Measurements from ENCODE around the gene BCAN. TPM values are rescaled to one million over a fixed set of nuclear protein-coding genes. Genes with fewer than 3 reads are reported as not detected.

BCAN gene
- total RNA-seq, 2 experiments from 2014 or later, result not detected

DNA sequence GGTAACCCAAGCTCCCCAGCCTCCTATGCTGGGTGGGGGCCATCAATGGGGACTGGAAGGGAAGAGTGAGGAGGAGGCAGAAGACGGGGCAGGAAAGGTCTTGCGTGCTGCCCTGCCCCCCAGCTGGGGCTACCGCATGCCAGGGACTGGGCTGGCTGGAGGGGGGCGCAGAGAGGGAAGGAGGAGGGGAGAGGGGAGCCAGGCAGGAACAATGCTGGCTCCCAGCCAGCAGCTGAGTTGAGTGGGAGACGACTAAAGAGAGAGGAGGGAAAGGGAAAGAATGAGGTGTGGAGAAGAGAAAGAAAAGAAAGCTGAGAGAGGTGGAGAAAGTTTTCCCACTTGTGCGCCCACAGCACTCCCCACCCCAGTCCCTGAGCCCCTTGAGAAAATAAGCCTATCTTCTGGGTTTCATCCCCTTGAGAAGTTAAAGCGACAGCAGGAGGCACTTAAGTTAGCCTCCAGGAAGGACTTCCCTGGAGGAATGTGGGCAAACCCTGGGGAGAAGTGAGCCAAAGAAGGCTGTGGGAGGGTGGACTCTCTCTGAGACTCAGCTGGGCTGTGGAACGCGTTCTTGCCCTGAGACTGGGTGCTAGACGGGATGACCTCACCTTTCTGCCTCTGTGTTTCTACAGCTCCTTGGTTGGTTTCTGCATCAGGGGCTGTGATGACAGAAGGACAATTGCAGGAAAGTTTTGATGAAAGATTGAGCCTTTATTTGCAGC is 48.2 kb downstream of the BCAN start:
- CTCF ChIA-PET, result interaction anchor here (0.7 to 13.3 kb wide), 63 partner anchors 12 to 465 kb away, joined by 3 to 396 read pairs (median 5); partner anchors contain the start of genes CRABP2, HAPLN2, ISG20L2 and METTL25B
- intact Hi-C loops (cut with micrococcal nuclease), result loop anchor here (10.0 kb wide), 1 partner anchor 205 kb away; the partner anchor contains the start of gene PEAR1

DNA sequence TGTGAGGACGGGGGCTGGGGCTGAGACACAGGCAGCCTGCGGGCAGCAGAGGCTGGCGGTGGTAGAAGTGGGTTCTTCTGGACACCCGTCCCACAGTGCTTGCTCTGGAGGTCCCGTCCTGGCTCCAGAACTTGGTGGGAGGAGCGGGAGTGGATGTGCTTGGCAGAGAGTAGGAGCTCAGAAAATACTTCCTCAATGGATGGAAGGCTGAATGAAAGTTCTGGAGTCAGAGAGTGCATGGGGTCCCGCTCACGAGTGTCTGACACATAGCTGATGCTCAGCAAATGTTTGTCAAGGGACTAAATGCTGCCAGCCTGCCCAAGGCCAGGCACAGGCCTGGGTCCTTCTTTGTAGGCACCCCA is 48.7 kb downstream of the BCAN start:
- intact Hi-C loops (cut with micrococcal nuclease), result no loop called here

More for the DNA sequence above, 48.2 kb downstream of the BCAN start:
- H3K27me3 Mint-ChIP-seq, result peaks cover 54% of the 10 kb centered on the region
- no peaks in the 10 kb centered on the region for H3K9me3 Mint-ChIP-seq
- ATAC-seq, result peak; percentile 2
- TF ChIP-seq, protein P1, sequence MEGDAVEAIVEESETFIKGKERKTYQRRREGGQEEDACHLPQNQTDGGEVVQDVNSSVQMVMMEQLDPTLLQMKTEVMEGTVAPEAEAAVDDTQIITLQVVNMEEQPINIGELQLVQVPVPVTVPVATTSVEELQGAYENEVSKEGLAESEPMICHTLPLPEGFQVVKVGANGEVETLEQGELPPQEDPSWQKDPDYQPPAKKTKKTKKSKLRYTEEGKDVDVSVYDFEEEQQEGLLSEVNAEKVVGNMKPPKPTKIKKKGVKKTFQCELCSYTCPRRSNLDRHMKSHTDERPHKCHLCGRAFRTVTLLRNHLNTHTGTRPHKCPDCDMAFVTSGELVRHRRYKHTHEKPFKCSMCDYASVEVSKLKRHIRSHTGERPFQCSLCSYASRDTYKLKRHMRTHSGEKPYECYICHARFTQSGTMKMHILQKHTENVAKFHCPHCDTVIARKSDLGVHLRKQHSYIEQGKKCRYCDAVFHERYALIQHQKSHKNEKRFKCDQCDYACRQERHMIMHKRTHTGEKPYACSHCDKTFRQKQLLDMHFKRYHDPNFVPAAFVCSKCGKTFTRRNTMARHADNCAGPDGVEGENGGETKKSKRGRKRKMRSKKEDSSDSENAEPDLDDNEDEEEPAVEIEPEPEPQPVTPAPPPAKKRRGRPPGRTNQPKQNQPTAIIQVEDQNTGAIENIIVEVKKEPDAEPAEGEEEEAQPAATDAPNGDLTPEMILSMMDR (IDR thresholded peaks at IDR 0.05), result no peak
- DNase-seq, result no peak
- no peak overlapping the region for H3K27ac Mint-ChIP-seq
- H3K4me1 Mint-ChIP-seq (ENCODE audit: low read depth), result peaks cover 23% of the 10 kb centered on the region
- POLR2A ChIA-PET, result interaction anchor here (0.6 to 2.4 kb wide), 5 partner anchors 12 to 38 kb away, joined by 3 to 12 read pairs (median 8); partner anchors contain the start of genes CRABP2, ISG20L2 and METTL25B
- no peaks in the 10 kb centered on the region for H3K36me3 Mint-ChIP-seq (ENCODE audit: low read depth)
- H3K4me3 Mint-ChIP-seq, result no peak overlapping the region

DNA sequence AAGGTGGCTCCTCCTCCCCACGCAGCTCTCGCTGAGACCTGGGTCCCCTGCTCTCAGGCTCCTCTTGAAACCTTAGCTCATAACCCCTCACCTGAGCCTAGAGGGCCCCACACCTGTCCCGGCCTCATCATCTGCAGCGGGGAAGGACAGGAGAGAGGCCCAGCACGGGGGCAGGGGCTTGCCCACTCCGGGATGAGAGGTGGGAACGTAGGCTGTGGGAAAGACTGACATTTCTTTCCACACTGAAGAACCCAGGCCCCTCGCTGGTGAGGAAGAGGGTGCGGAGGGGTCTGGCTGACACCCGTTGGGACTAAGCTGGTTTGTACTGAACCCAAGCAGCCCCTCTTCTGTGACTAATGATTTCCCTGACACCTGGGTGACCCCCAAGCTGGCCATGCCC is 49.3 kb downstream of the BCAN start:
- no peak overlapping the region for H3K27ac Mint-ChIP-seq
- TF ChIP-seq, protein P1 (IDR thresholded peaks at IDR 0.05), result no peak
- no peaks in the 10 kb centered on the region for H3K36me3 Mint-ChIP-seq (ENCODE audit: low read depth)
- peaks cover 54% of the 10 kb centered on the region for H3K27me3 Mint-ChIP-seq
- H3K4me3 Mint-ChIP-seq, result no peak overlapping the region
- no peak for ATAC-seq
- ChIA-PET POLR2A (interaction anchor here (0.7 to 2.4 kb wide), 4 partner anchors 14 to 60 kb away, joined by 3 to 12 read pairs (median 4); partner anchors contain the start of genes CRABP2 and HDGF), CTCF (interaction anchor here (1.0 to 13.3 kb wide), 15 partner anchors 8 to 237 kb away, joined by 3 to 396 read pairs (median 22); partner anchors contain the start of genes CRABP2, ISG20L2, METTL25B and NES)
- intact Hi-C loops (cut with micrococcal nuclease), result no loop called here
- H3K9me3 Mint-ChIP-seq, result no peaks in the 10 kb centered on the region
- H3K4me1 Mint-ChIP-seq (ENCODE audit: low read depth), result peaks cover 23% of the 10 kb centered on the region
- DNase-seq, result no peak

More for the DNA sequence above, 48.7 kb downstream of the BCAN start:
- peaks cover 23% of the 10 kb centered on the region for H3K4me1 Mint-ChIP-seq (ENCODE audit: low read depth)
- DNase-seq, result no peak
- H3K27me3 Mint-ChIP-seq, result peaks cover 54% of the 10 kb centered on the region
- H3K27ac Mint-ChIP-seq, result no peak overlapping the region
- TF ChIP-seq, protein P1 (IDR thresholded peaks at IDR 0.05), result no peak
- H3K36me3 Mint-ChIP-seq (ENCODE audit: low read depth), result no peaks in the 10 kb centered on the region
- ChIA-PET CTCF (interaction anchor here (0.7 to 13.3 kb wide), 33 partner anchors 12 to 447 kb away, joined by 3 to 396 read pairs (median 7); partner anchors contain the start of genes CRABP2, ISG20L2, METTL25B and NES), POLR2A (interaction anchor here (0.7 to 2.4 kb wide), 3 partner anchors 12 to 61 kb away, joined by 3 to 12 read pairs (median 8); partner anchors contain the start of genes CRABP2 and HDGF)
- no peak for ATAC-seq
- H3K9me3 Mint-ChIP-seq, result no peaks in the 10 kb centered on the region
- no peak overlapping the region for H3K4me3 Mint-ChIP-seq

DNA sequence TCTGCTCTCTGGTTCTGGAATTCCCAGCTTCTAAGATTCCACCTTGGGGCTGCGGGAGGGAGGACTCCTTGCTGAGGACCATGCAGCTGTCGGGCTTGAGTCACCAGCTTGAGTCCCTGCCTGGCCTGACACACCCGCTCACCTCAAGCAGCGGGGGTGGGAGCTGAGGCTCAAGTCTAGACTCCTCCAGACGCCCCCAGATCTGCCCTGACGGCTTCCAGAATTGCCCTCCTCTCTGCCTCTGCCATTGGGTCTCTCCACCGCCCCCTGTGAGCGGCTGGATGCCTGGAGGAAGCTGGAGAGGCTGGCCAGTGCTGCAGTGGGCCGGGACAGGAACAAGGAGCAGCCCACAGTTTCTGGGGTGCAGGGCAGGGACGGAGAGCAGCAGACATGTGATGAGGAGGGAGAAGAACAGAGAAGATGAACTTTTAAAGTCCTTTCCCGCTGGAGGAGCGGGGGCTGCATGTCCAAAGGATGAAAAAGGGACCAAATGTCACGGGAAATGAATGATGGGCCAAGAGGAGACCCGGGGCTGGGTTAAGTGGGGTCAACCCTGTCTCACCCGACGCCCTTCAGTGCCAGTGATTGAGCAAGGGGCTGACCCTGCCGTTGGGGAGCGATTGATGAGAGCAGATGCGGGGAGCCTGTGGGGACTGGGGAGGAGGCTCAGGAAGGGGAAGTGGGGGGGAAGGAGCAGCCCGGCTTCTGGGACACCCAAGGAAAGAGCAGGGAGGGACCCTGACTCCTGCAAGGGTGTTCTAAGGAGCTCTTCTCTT is 49.9 kb downstream of the BCAN start:
- H3K9me3 Mint-ChIP-seq, result no peaks in the 10 kb centered on the region
- TF ChIP-seq, protein P1 (IDR thresholded peaks at IDR 0.05), result no peak
- intact Hi-C loops (cut with micrococcal nuclease), result no loop called here
- no peak for ATAC-seq
- H3K4me1 Mint-ChIP-seq (ENCODE audit: low read depth), result peaks cover 23% of the 10 kb centered on the region
- DNase-seq, result no peak
- H3K4me3 Mint-ChIP-seq, result no peak overlapping the region
- H3K36me3 Mint-ChIP-seq (ENCODE audit: low read depth), result no peaks in the 10 kb centered on the region
- POLR2A ChIA-PET, result interaction anchor here (1.1 to 2.4 kb wide), 3 partner anchors 14 to 34 kb away, joined by 3 to 12 read pairs (median 4); partner anchors contain the start of gene CRABP2
- CTCF ChIA-PET, result interaction anchor here (1.1 to 13.3 kb wide), 11 partner anchors 9 to 236 kb away, joined by 3 to 396 read pairs (median 48); partner anchors contain the start of genes CRABP2, INSRR, ISG20L2 and METTL25B
- peaks cover 57% of the 10 kb centered on the region for H3K27me3 Mint-ChIP-seq
- no peak overlapping the region for H3K27ac Mint-ChIP-seq

Data from activated CD8-positive, alpha-beta T cell treated with anti-CD3 and anti-CD28 coated beads for 36 hours (primary cell).